ENCODE results near the gene AP4M1. TPM values are rescaled to one million over a fixed set of nuclear protein-coding genes. Genes with fewer than 3 reads are reported as not detected.

AP4M1 gene
- total RNA-seq, 1 donor from 2014 or later = 24.9 TPM

- FAIRE-seq = no peak
- no peak for DNase-seq (ENCODE audit: low spot score in 2 of 2)
These were observed 5.2 kb downstream of the AP4M1 start for GRCh38 chr7:100106633-100107032.

- FAIRE-seq (no peak), DNase-seq (ENCODE audit: low spot score in 2 of 2) (no peak)
These were observed 5.8 kb downstream of the AP4M1 start for GRCh38 chr7:100107125-100107737.

GRCh38 chr7:100107890-100108289 lies 6.4 kb downstream of the AP4M1 start:
- no peak for FAIRE-seq

GRCh38 chr7:100109521-100110163 lies 8.2 kb downstream of the AP4M1 start:
- no peak for FAIRE-seq

More at GRCh38 chr7:100107890-100108289, 6.4 kb downstream of the AP4M1 start:
- DNase-seq (ENCODE audit: low spot score in 2 of 2) = no peak

GRCh38 chr7:100111156-100111555 lies 9.7 kb downstream of the AP4M1 start:
- no peak for DNase-seq (ENCODE audit: low spot score in 2 of 2)
- FAIRE-seq = no peak

More at GRCh38 chr7:100109521-100110163, 8.2 kb downstream of the AP4M1 start:
- DNase-seq (ENCODE audit: low spot score in 2 of 2) = no peak

GRCh38 chr7:100111914-100112313 lies 10.5 kb downstream of the AP4M1 start:
- DNase-seq (ENCODE audit: low spot score in 2 of 2) (no peak), FAIRE-seq (no peak)

- no peak for DNase-seq (ENCODE audit: low spot score in 2 of 2)
- no peak for FAIRE-seq
These were observed 13.6 kb downstream of the AP4M1 start for GRCh38 chr7:100115026-100115425.

- FAIRE-seq (no peak), DNase-seq (ENCODE audit: low spot score in 2 of 2) (no peak)
These were observed 17.1 kb downstream of the AP4M1 start for GRCh38 chr7:100118388-100119071.

- FAIRE-seq = no peak
- DNase-seq (ENCODE audit: low spot score in 2 of 2) = peak; percentile 91 to 98
These were observed 17.9 kb downstream of the AP4M1 start, which contains the start of the genes CNPY4 and TAF6 for GRCh38 chr7:100119072-100119969. Gene CNPY4, plus strand, starts transcription at chr7:100119634. Its CDS starts 111 bp downstream, at chr7:100119745. Gene TAF6, minus strand, starts transcription at chr7:100119358. Its CDS starts 5,149 bp downstream, at chr7:100114209.

- FAIRE-seq = no peak
- DNase-seq (ENCODE audit: low spot score in 2 of 2) = peak; percentile 63 to 64
These were observed 18.7 kb downstream of the AP4M1 start for GRCh38 chr7:100119970-100120732.

GRCh38 chr7:100120733-100121036 lies 19.2 kb downstream of the AP4M1 start:
- FAIRE-seq (no peak), DNase-seq (ENCODE audit: low spot score in 2 of 2) (no peak)

- FAIRE-seq (no peak), DNase-seq (ENCODE audit: low spot score in 2 of 2) (no peak)
These were observed 20.6 kb downstream of the AP4M1 start for GRCh38 chr7:100122067-100122466.

GRCh38 chr7:100122568-100122967 lies 21.1 kb downstream of the AP4M1 start:
- FAIRE-seq (no peak), DNase-seq (ENCODE audit: low spot score in 2 of 2) (no peak)

- no peak for DNase-seq (ENCODE audit: low spot score in 2 of 2)
These were observed 23.1 kb downstream of the AP4M1 start for GRCh38 chr7:100124301-100125230.

GRCh38 chr7:100126239-100126930 lies 24.9 kb downstream of the AP4M1 start:
- DNase-seq (ENCODE audit: low spot score in 2 of 2) (no peak), FAIRE-seq (no peak)

More at GRCh38 chr7:100124301-100125230, 23.1 kb downstream of the AP4M1 start:
- FAIRE-seq = no peak

- FAIRE-seq (no peak), DNase-seq (ENCODE audit: low spot score in 2 of 2) (peak; percentile 91 to 92)
These were observed 25.8 kb downstream of the AP4M1 start, which contains the start of gene MBLAC1 for GRCh38 chr7:100126931-100127865. Gene MBLAC1, plus strand, starts transcription at chr7:100126967. Its CDS starts 429 bp downstream, at chr7:100127396.

Data from frontal cortex (tissue), 4 donors.